PC-3 (cell line): ENCODE measurements around the gene TSPEAR. TPM values are rescaled to one million over a fixed set of nuclear protein-coding genes. Genes with fewer than 3 reads are reported as not detected.

ENCODE experiments used
- ATAC-seq: fragments of 200-7000 bp; cut with Tn5 transposase; 2 replicates; pipeline ENCODE4 v1.9.1; 2020; ENCODE audit warnings: mild to moderate bottlenecking, moderate library complexity
- BruUV-seq: library from RNA; stranded (reverse); fragments of 400-500 nt; replicated peaks from 2 replicates; lab custom pipeline; 2021; lab: Mats Ljungman, UMichigan
- CTCF ChIA-PET: fragments of 300-600 bp; sonication (Branson Sonifier 250); formaldehyde crosslinking; loops from one replicate; lab custom pipeline; 2022; ENCODE audit warnings: antibody characterized with exemption; lab: Charles Lee
- POLR2A ChIA-PET: fragments of 300-600 bp; sonication (Branson Sonifier 250); formaldehyde crosslinking; loops from one replicate; lab custom pipeline; 2022; ENCODE audit warnings: antibody characterized with exemption; ENCODE audit not compliant: unreplicated experiment; lab: Charles Lee
- DNase-seq: peaks from one replicate; pipeline ENCODE4 v3.0.0-alpha.2; 2015
- H2AFZ ChIP-seq: fragments of 300-600 bp; sonication (generic); 2 replicates; pipeline ENCODE4 v1.6.0; 2016; ENCODE audit warnings: antibody characterized with exemption, low read length
- H3F3A ChIP-seq: fragments of 300-600 bp; sonication (generic); one replicate; pipeline ENCODE4 v1.6.0; 2017; ENCODE audit warnings: antibody characterized with exemption, low read length, control low read depth, mild to moderate bottlenecking; ENCODE audit not compliant: unreplicated experiment
- H3K27ac ChIP-seq: fragments of 300-600 bp; sonication (generic); 2 replicates; pipeline ENCODE4 v1.5.1; 2016; ENCODE audit warnings: mild to moderate bottlenecking, low read length
- H3K27me3 ChIP-seq: fragments of 300-600 bp; sonication (generic); 2 replicates; pipeline ENCODE4 v1.6.1; 2016; ENCODE audit warnings: low read length, mixed read lengths
- H3K36me3 ChIP-seq: fragments of 300-600 bp; sonication (generic); 2 replicates; pipeline ENCODE4 v1.6.1; 2016; ENCODE audit warnings: low read depth, mixed run types, low read length, mixed read lengths
- H3K4me1 ChIP-seq: fragments of 300-600 bp; sonication (generic); 2 replicates; pipeline ENCODE4 v1.5.1; 2016; ENCODE audit warnings: low read length; ENCODE audit not compliant: insufficient read depth
- H3K4me2 ChIP-seq: fragments of 300-600 bp; sonication (generic); 2 replicates; pipeline ENCODE4 v1.6.0; 2016; ENCODE audit warnings: low read length
- H3K4me3 ChIP-seq: fragments of 300-600 bp; sonication (generic); 2 replicates; pipeline ENCODE4 v1.5.1; 2016; ENCODE audit warnings: mild to moderate bottlenecking, low read length, mixed read lengths
- H3K79me2 ChIP-seq: fragments of 300-600 bp; sonication (generic); 2 replicates; pipeline ENCODE4 v1.6.1; 2017; ENCODE audit warnings: low read length, mixed read lengths
- H3K9ac ChIP-seq: fragments of 300-600 bp; sonication (generic); 2 replicates; pipeline ENCODE4 v1.6.0; 2016; ENCODE audit warnings: mild to moderate bottlenecking, low read length
- H3K9me2 ChIP-seq: fragments of 300-600 bp; sonication (generic); replicated peaks from 2 replicates; pipeline ENCODE4 v1.6.1; 2016; ENCODE audit warnings: mixed run types, low read length, mixed read lengths
- H3K9me3 ChIP-seq: fragments of 300-600 bp; sonication (generic); 2 replicates; pipeline ENCODE4 v1.6.1; 2016; ENCODE audit warnings: low read length, mixed read lengths
- H4K20me1 ChIP-seq: fragments of 300-600 bp; sonication (generic); 2 replicates; pipeline ENCODE4 v1.6.1; 2016; ENCODE audit warnings: low read length, mixed read lengths
- CTCF ChIP-seq: fragments of 300-600 bp; sonication (generic); conservative IDR thresholded peaks from 2 replicates; pipeline ENCODE4 v1.5.1; 2017; ENCODE audit warnings: antibody characterized with exemption, low read depth, mild to moderate bottlenecking, low read length
- EZH2 ChIP-seq: fragments of 300-600 bp; sonication (generic); IDR thresholded peaks from one replicate; pipeline ENCODE4 v1.6.1; 2017; ENCODE audit warnings: antibody characterized with exemption, mild to moderate bottlenecking, low read length; ENCODE audit not compliant: unreplicated experiment
- EZH2phosphoT487 ChIP-seq: fragments of 300-600 bp; sonication (generic); IDR thresholded peaks from 2 replicates; pipeline ENCODE4 v1.6.1; 2018; ENCODE audit warnings: mild to moderate bottlenecking, antibody characterized with exemption, low read length, borderline replicate concordance
- intact Hi-C: fragments of 100-400 bp; cut with micrococcal nuclease; formaldehyde crosslinking; loops from 2 replicates; pipeline ENCODE4 v1.9.0; 2023
- total RNA-seq: library from RNA; depleted of rRNA; stranded (reverse); fragments of >200 nt; gene quantifications from 2 replicates; pipeline ENCODE4 v1.2.3, GENCODE V29; 2014

The TSPEAR gene
- total RNA-seq, 1 experiment from 2014 or later, result 2.1 TPM

GRCh38 chr21:44709426-44710293 lies 1.7 kb downstream of the TSPEAR start:
- DNase-seq, result peak; percentile 62
- H3K36me3 ChIP-seq, result no peaks in the 10 kb centered on the region
- intact Hi-C loops, result loop anchor here (5.0 kb wide), 1 partner anchor 78 kb away; no protein-coding TSS in a partner anchor
- H2AFZ ChIP-seq, result 0 out of 2 replicates have a peak overlapping the region, but pooled peaks have one; percentile 16
- no peaks in the 10 kb centered on the region for H3K79me2 ChIP-seq
- H3K27me3 ChIP-seq, result peaks cover 11% of the 10 kb centered on the region; the same call in 1 of the 2 replicates
- H4K20me1 ChIP-seq, result no peaks in the 10 kb centered on the region
- ATAC-seq, result peak; percentile 58
- H3K9me3 ChIP-seq, result no peaks in the 10 kb centered on the region
- H3K4me2 ChIP-seq, result peak overlapping the region; percentile 67
- ChIA-PET CTCF (interaction anchor here (1.4 to 1.6 kb wide), 2 partner anchors 33 to 84 kb away, joined by 5 to 7 read pairs; no protein-coding TSS in a partner anchor), POLR2A (interaction anchor here (0.6 kb wide), 1 partner anchor 34 kb away, joined by 4 read pairs; no protein-coding TSS in a partner anchor)
- no TSS peak for BruUV-seq
- H3K9me2 ChIP-seq, result no peaks in the 10 kb centered on the region
- peaks cover 12% of the 10 kb centered on the region; the same call in 1 of the 2 replicates for H3K4me1 ChIP-seq
- H3F3A ChIP-seq, result no peaks in the 10 kb centered on the region
- no peak for TF ChIP-seq EZH2phosphoT487
- no peak for TF ChIP-seq CTCF
- no peak for TF ChIP-seq EZH2
- H3K9ac ChIP-seq, result no peak overlapping the region
- no peak overlapping the region for H3K27ac ChIP-seq
- H3K4me3 ChIP-seq, result peak overlapping the region; percentile 29; the same call in 1 of the 2 replicates

- CTCF ChIA-PET, result interaction anchor here (0.5 kb wide), 1 partner anchor 35 kb away, joined by 3 read pairs; no protein-coding TSS in a partner anchor
- H3K27ac ChIP-seq, result no peak overlapping the region
Observed at GRCh38 chr21:44708866-44709425, 2.4 kb downstream of the TSPEAR start.

More at GRCh38 chr21:44708866-44709425, 2.4 kb downstream of the TSPEAR start:
- H3K9me2 ChIP-seq, result no peaks in the 10 kb centered on the region
- H3K4me2 ChIP-seq, result peak overlapping the region; percentile 67
- no peaks in the 10 kb centered on the region for H4K20me1 ChIP-seq
- intact Hi-C loops, result no loop called here
- H3K36me3 ChIP-seq, result no peaks in the 10 kb centered on the region
- DNase-seq (no peak), ATAC-seq (no peak)
- H3K79me2 ChIP-seq, result no peaks in the 10 kb centered on the region
- H3K9ac ChIP-seq, result no peak overlapping the region
- no peaks in the 10 kb centered on the region for H3K9me3 ChIP-seq
- H3K4me1 ChIP-seq, result peaks cover 12% of the 10 kb centered on the region; the same call in 1 of the 2 replicates
- POLR2A ChIA-PET, result no interaction called here
- no peak for TF ChIP-seq CTCF
- no peak for TF ChIP-seq EZH2phosphoT487
- TF ChIP-seq EZH2, result no peak
- no peak overlapping the region for H2AFZ ChIP-seq
- H3F3A ChIP-seq, result no peaks in the 10 kb centered on the region
- no peak overlapping the region; the same call in 1 of the 2 replicates for H3K4me3 ChIP-seq
- H3K27me3 ChIP-seq, result peaks cover 11% of the 10 kb centered on the region; the same call in 1 of the 2 replicates
- BruUV-seq, result no TSS peak
